Mucosa of stomach (tissue), 1 donor: ENCODE results near the gene DGKE.

Source experiments
- H3K27me3 ChIP-seq: one replicate; pipeline ENCODE4 v1.7.0; 2013; ENCODE audit warnings: mild to moderate bottlenecking, low read length; ENCODE audit not compliant: control insufficient read depth, insufficient read depth
- H3K36me3 ChIP-seq: one replicate; pipeline ENCODE4 v1.7.0; 2013; ENCODE audit warnings: low read length; ENCODE audit not compliant: control insufficient read depth, insufficient read depth
- H3K4me1 ChIP-seq: one replicate; pipeline ENCODE4 v1.7.0; 2013; ENCODE audit warnings: mild to moderate bottlenecking, low read length; ENCODE audit not compliant: control insufficient read depth, insufficient read depth
- H3K4me3 ChIP-seq: one replicate; pipeline ENCODE4 v1.7.0; 2013; ENCODE audit warnings: low read length
- H3K9ac ChIP-seq: one replicate; pipeline ENCODE4 v1.7.0; 2013; ENCODE audit warnings: mild to moderate bottlenecking, low read length, moderate library complexity
- H3K9me3 ChIP-seq: one replicate; pipeline ENCODE4 v1.7.0; 2013; ENCODE audit warnings: mild to moderate bottlenecking, low read length, moderate library complexity; ENCODE audit not compliant: control insufficient read depth
- donor health status: Pancreatic carcinoma.

DGKE gene

DNA sequence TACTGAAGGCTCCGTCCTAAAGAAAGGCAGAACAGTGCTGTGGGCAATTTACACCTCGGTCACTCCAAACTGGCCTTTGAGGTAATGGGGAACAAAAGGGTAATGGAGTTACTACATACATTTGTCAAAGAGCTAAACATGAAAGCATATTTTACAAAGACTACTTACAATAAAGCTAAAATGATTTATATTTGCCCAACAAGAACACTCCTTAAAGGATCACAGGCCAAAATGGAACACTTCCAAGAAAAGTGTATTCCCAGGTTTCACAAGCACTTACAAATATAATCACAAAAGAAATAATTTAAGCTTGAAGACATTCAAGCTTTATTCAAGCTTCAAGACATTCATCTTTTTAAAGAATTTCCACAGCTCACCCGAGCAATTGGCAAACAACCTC is 29.5 kb upstream of the DGKE start:
- Histone ChIP-seq H3K27me3 (no peaks in the 10 kb centered on the region), H3K4me1 (no peaks in the 10 kb centered on the region), H3K36me3 (no peaks in the 10 kb centered on the region), H3K9me3 (no peaks in the 10 kb centered on the region), H3K9ac (no peak overlapping the region), H3K4me3 (no peak overlapping the region)

DNA sequence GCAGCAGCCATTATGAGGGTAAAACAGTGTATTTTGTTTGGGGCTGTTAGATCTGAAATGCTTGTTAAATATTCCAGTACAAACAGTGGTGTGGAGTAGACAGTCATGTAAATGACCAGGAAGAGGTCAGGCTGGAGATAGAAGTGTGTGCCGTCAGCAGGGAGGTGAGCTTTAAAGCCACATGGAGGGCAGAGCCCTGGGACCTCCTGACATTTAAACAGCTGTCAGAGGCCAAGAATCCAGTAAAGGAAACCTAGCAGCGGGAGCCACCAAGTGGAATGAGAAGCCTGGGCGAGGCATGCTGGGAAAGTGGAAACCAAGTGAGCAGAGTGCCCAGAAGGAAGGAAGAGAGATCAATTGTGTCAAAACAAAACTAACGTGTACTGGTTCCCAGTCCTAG is 27.0 kb upstream of the DGKE start:
- no peaks in the 10 kb centered on the region for H3K4me1 ChIP-seq
- no peak overlapping the region for H3K9ac ChIP-seq
- H3K27me3 ChIP-seq, result no peaks in the 10 kb centered on the region
- peaks cover 2% of the 10 kb centered on the region for H3K36me3 ChIP-seq
- no peak overlapping the region for H3K4me3 ChIP-seq
- H3K9me3 ChIP-seq, result no peaks in the 10 kb centered on the region

DNA sequence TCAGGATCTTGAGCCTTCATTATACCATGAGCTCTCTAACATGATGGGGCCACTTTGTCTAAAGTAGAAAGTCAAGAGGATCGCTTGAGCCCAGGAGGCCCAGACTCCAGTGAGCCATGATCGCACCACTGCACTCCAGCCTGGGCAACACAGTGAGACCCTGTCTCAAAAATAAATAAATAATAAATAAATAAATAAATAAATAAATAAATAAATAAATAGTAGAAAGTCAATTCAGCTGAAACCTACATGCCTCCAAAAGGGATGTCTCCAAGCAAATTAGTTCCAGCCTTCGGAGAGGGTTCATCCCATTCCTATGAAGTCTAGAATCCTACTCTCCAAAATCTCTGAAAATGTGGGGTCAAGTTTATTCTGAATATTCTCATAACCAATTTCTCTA is 26.2 kb upstream of the DGKE start:
- Histone ChIP-seq H3K4me3 (no peak overlapping the region), H3K36me3 (peaks cover 2% of the 10 kb centered on the region), H3K9ac (no peak overlapping the region), H3K27me3 (no peaks in the 10 kb centered on the region), H3K4me1 (no peaks in the 10 kb centered on the region), H3K9me3 (no peaks in the 10 kb centered on the region)

DNA sequence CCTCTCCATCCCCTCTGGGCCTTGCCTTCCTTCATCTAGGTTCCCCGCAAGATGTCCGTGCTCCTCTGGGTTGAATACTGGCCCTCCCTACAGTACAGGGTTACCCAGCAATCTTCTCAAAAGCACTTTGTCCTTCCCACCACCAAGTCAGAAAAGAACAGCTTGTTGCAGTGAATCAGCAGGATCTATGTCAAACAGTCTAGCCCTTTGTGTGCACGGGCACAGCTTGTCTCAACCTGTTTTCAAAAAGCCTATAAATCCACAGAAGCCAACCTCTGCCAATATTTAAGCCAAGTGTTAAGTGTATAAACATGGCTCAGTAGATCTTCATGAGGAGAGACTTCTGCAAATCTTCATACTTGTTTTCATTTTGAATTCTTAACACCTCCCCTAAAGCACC is 25.4 kb upstream of the DGKE start:
- H3K4me3 ChIP-seq, result no peak overlapping the region
- no peaks in the 10 kb centered on the region for H3K27me3 ChIP-seq
- no peaks in the 10 kb centered on the region for H3K4me1 ChIP-seq
- H3K9me3 ChIP-seq, result no peaks in the 10 kb centered on the region
- peaks cover 2% of the 10 kb centered on the region for H3K36me3 ChIP-seq
- H3K9ac ChIP-seq, result no peak overlapping the region

DNA sequence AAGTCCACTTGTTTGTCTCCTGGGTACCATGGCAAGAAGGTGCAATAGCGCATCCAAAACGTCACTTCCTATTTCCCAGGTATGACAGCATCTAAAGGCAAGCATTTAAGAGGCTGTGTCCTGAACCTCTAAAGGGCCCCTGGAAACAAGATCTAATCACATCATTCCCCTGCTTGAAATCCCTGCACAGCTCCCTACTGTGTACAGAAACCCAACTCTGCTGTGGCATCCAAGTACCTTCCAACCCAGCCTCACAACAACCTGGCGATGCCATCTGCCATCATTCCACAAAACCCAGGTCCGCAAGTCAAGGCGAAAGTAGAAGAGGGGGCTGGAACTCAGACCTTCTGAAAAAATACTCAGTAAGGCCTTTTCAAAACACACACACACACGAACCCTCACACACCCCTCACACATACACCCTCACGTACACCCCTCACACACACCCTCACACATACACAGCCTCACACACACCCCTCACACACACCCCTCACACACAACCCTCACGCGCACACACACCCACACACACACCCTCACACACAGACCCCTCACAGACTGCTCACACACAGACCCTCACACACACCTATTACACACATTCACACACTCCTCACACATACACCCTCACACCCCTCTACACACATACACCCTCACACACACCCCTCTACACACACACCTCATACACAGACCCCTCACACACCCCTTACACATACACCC is 24.7 kb upstream of the DGKE start:
- Histone ChIP-seq H3K4me1 (no peaks in the 10 kb centered on the region), H3K9ac (no peak overlapping the region), H3K4me3 (no peak overlapping the region), H3K27me3 (no peaks in the 10 kb centered on the region), H3K36me3 (peaks cover 2% of the 10 kb centered on the region), H3K9me3 (no peaks in the 10 kb centered on the region)

DNA sequence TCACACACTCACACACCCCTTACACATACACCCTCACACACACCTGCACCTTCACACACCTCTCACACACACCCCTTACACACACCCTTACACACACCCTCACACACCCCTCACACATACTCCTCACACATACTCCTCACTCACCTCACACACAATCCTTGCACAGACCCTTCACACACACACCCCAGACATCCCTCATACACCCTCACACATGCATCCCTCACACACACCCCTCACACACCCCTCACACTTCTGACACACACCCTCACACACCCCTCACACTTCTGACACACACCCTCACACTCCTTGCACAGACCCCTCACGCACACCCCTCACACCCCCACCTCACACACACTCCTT is 24.2 kb upstream of the DGKE start:
- H3K9ac ChIP-seq, result no peak overlapping the region
- no peaks in the 10 kb centered on the region for H3K9me3 ChIP-seq
- no peak overlapping the region for H3K4me3 ChIP-seq
- peaks cover 2% of the 10 kb centered on the region for H3K36me3 ChIP-seq
- no peaks in the 10 kb centered on the region for H3K27me3 ChIP-seq
- no peaks in the 10 kb centered on the region for H3K4me1 ChIP-seq

DNA sequence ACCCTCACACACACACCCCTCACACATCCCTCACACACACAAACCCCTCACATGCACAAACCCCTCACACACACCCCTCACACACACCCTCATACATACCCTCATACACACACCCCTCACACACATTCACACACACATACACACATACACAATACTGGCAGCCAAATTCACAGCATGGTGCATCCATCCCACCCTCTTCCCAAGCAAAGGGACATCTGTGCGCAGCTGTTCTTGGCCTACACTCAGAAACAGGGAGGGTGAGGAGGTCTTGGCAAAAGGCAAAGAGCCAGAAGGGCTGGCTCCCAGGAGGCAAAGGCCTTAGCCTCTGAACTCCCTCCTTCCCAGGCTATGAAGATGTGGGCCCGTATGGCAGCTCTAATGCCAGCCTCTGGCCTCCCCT is 23.6 kb upstream of the DGKE start:
- Histone ChIP-seq H3K4me1 (no peaks in the 10 kb centered on the region), H3K36me3 (peaks cover 2% of the 10 kb centered on the region), H3K4me3 (no peak overlapping the region), H3K9me3 (no peaks in the 10 kb centered on the region), H3K9ac (no peak overlapping the region), H3K27me3 (no peaks in the 10 kb centered on the region)

DNA sequence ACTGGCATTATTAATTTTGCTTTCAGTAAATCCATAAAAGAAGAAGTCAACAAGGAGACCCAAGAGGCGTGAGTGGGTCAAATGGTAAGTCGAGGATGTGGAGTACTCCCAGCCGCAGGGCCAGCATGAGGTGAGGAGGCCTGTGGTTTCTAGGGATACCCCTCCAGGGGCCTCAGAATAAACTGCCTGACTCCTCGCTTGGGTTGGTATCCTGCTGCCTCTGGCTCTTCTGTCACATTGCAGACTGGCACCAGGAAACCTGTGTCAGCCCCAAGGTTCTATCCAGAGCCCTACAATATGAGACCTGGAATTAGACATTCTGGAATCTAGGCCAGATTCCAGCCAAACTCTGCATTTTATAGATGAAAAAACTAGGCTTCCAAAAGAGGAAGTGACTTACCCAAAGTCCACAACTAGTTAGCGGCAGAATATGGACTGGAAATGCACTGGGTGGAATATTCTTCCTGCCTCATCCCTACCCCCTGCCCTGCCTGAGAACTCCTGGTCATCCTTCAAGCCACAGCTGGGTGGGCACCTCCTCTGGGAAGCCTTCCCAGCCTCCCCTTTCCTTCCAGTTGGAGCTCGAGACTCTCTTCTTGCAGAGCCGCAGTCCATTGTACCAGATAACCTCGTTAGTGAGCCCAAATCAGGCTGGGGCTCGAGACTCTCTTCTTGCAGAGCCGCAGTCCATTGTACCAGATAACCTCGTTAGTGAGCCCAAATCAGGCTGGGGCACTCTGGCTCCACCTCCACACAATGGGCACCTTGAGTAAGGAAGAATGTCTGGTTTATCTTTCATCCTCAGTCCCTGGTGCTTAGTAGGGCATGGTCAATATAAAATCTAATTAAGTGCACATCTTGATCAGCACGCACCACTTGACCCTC is 22.8 kb upstream of the DGKE start:
- Histone ChIP-seq H3K27me3 (no peaks in the 10 kb centered on the region), H3K9me3 (no peaks in the 10 kb centered on the region), H3K9ac (no peak overlapping the region), H3K4me3 (no peak overlapping the region), H3K36me3 (peaks cover 2% of the 10 kb centered on the region), H3K4me1 (no peaks in the 10 kb centered on the region)

DNA sequence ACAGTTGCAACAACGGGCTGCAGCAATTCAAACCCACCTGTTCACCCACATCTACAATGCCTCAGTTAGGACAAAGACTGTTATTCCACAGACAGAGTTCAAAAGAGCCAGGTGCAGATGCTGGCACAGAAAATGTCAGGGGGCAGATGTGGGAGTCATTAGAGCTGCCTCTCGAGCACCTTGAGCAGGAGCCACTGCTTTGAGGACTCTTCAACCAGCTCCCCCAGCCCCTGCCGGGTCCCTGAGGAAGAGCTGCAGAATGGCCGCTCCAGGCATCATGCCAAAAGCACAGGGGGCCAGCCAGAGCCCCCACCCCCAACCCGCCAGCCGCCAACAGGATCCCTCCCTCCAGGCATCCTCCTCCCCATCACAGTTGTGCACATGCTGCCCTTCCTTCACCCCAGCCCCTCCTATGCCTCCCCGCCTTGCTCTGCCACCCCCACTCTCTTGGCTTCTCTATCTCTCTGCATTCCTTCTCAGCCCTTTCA is 21.0 kb upstream of the DGKE start:
- H3K4me1 ChIP-seq, result no peaks in the 10 kb centered on the region
- H3K9me3 ChIP-seq, result no peaks in the 10 kb centered on the region

DNA sequence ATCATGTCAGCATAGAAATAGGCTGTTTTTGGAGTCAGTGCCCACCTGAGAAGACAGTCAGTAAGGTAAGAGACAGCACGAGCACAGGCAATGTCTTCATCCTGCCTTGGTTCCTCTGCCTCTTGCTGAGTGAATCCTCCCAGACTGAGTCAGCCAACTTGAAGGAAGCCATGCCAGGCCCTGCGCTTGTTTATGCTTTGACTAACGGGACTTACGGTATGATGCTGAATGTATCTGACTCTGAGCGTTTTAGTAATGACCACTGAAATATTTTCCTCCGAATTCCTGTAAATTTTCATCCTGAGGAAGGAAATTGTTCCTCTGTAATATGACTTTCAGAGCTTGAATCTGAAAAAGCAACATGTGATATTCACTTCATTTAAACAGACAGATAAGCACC is 18.2 kb upstream of the DGKE start:
- no peak overlapping the region for H3K9ac ChIP-seq
- H3K27me3 ChIP-seq, result no peaks in the 10 kb centered on the region
- no peaks in the 10 kb centered on the region for H3K4me1 ChIP-seq
- H3K36me3 ChIP-seq, result no peaks in the 10 kb centered on the region
- H3K9me3 ChIP-seq, result no peaks in the 10 kb centered on the region
- H3K4me3 ChIP-seq, result no peak overlapping the region

More for the DNA sequence above, 21.0 kb upstream of the DGKE start:
- H3K4me3 ChIP-seq, result no peak overlapping the region
- H3K27me3 ChIP-seq, result no peaks in the 10 kb centered on the region
- no peak overlapping the region for H3K9ac ChIP-seq
- H3K36me3 ChIP-seq, result peaks cover 2% of the 10 kb centered on the region

DNA sequence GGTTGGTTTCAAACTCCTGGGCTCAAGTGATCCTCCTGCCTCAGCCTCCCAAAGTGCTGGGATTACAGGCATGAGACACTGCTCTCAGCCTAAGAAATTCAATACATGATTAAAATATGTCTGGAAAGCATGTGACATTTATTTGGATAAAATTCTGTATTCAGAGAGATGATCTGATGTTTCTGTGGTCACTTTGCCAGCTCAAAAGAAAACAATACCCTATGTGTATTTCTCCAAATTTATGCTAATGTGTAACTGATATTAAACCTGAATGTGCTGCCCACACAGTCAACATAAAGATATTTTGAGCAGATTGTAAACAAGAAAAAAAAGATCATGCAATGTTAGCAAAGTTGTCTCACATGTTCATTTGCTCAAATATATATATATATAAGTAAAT is 16.9 kb upstream of the DGKE start:
- H3K4me1 ChIP-seq, result no peaks in the 10 kb centered on the region
- peaks cover 5% of the 10 kb centered on the region for H3K27me3 ChIP-seq
- H3K36me3 ChIP-seq, result no peaks in the 10 kb centered on the region
- H3K9me3 ChIP-seq, result no peaks in the 10 kb centered on the region
- H3K9ac ChIP-seq, result no peak overlapping the region
- H3K4me3 ChIP-seq, result no peak overlapping the region

DNA sequence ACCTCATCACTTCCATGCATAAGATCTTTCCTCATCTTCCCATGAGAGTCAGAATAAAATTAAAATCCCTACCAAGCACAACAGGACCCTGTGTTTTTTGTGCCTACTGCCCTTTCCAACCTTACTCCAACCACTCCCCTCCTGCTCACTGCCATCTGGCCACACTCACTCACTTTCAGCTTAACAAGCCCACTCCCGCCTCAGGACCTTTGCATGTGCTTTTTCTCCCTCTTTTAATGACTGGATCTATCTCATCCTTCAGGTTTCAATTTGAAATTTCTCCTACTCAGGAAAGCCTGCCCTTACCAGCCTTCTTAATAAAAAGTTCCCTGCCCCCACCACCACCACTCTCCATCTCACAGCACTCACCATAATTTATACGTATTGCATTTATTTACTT is 14.9 kb upstream of the DGKE start:
- H3K9me3 ChIP-seq, result no peaks in the 10 kb centered on the region
- H3K9ac ChIP-seq, result no peak overlapping the region
- no peak overlapping the region for H3K4me3 ChIP-seq
- peaks cover under 1% of the 10 kb centered on the region for H3K4me1 ChIP-seq
- H3K27me3 ChIP-seq, result peaks cover 9% of the 10 kb centered on the region
- no peaks in the 10 kb centered on the region for H3K36me3 ChIP-seq
